Stimulated activated CD8-positive, alpha-beta memory T cell treated with anti-CD3 and anti-CD28 coated beads, Interleukin-2, amount 100 ng/mL, for 1 hour (primary cell): ENCODE data around the gene KCNMA1.
A peak's percentile ranks its signal among the peaks of the same experiment; 100 is the strongest.

Source experiments
- DNase-seq, 2 donors: peaks; one replicate each; pipeline ENCODE4 v3.0.0-alpha.2; 2020; ENCODE audit warnings: low read depth in 2 of 2

KCNMA1 gene

DNA sequence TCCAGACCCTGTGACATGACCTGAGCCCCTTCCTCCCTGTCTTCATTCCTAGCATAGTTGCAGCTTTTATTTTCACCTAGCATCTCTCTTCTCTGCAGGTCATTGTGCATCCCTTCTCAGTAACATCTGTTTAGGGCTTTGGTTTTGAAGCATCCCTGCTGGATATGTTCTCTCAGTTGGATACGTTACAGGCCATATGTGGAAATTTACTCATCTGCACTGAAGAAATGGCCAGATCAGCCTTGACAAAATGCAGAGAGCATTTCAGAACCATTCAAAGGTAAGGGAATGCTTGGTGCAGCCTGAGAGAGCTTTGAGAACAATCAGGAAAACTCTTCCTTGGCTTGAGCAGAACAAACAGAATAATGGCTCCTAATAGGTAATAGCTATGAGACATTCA, 647.0 kb downstream of the KCNMA1 start:
- no peak for DNase-seq

GRCh38 chr10:76984559-76985443, 652.8 kb downstream of the KCNMA1 start:
- peak; percentile 23 to 49 for DNase-seq

- no peak for DNase-seq
These were observed 654.0 kb downstream of the KCNMA1 start for GRCh38 chr10:76983624-76984023.

DNA sequence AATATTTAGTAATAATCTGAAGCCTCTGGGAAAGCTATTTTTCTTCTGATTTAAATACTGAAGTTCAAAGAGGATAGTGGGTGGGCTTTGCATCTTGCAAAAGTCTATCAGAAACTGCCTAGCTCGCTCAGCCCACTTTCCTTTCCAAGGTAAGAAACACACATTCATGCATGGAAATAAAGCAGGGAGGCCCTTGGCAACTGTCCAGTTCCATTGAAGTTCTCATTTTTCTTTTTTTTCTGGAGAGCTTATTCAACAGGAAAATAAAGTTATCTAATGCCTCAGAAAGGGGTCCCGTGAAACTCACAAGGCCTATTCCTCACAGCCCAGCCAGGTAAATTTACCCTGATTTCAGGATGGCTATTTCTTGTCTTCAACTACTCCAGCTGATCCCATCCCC, 654.9 kb downstream of the KCNMA1 start:
- DNase-seq: no peak

- DNase-seq: no peak
These were observed 656.4 kb downstream of the KCNMA1 start for GRCh38 chr10:76981251-76981650.

- DNase-seq: no peak
These were observed 659.7 kb downstream of the KCNMA1 start for GRCh38 chr10:76977901-76978300.

- no peak for DNase-seq
These were observed 660.6 kb downstream of the KCNMA1 start for GRCh38 chr10:76977046-76977445.

- DNase-seq: no peak
These were observed 661.5 kb downstream of the KCNMA1 start for GRCh38 chr10:76976142-76976541.

- DNase-seq: no peak
These were observed 662.5 kb downstream of the KCNMA1 start for GRCh38 chr10:76975126-76975525.

- no peak for DNase-seq
These were observed 663.5 kb downstream of the KCNMA1 start for GRCh38 chr10:76974017-76974691.

GRCh38 chr10:76973091-76974016, 664.3 kb downstream of the KCNMA1 start:
- DNase-seq: no peak

- no peak for DNase-seq
These were observed 665.1 kb downstream of the KCNMA1 start for GRCh38 chr10:76972541-76972940.

DNA sequence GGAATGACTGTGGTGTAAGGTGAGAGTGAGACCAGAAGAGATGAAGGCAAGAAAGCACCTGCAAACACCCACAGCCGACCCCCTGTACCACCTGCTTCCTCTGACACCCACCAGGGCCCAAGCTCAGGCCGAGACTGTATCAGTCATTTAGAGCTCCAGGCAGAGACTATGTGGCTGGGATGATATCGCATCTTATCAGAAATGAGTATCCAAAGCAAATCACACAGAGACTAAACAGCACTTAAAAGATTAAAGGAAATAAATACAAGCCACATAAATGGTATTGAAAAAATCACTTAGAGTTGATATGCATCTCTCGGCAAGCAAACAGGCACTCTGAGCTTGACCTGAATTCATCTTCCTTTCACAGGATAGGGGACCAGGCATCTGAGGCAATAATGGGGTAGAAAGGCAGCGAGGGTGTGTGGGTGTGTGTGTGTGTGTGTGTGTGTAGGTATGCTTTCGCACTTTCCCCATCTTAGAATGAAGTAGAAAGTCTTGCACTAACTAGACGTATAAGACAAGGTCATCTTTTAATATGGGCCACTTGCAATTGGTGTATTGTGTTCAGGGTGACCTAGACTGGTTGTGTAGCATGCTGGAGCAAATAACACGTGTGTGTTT, 665.9 kb downstream of the KCNMA1 start:
- DNase-seq: no peak

- DNase-seq: no peak
These were observed 666.7 kb downstream of the KCNMA1 start for GRCh38 chr10:76970711-76971519.

DNA sequence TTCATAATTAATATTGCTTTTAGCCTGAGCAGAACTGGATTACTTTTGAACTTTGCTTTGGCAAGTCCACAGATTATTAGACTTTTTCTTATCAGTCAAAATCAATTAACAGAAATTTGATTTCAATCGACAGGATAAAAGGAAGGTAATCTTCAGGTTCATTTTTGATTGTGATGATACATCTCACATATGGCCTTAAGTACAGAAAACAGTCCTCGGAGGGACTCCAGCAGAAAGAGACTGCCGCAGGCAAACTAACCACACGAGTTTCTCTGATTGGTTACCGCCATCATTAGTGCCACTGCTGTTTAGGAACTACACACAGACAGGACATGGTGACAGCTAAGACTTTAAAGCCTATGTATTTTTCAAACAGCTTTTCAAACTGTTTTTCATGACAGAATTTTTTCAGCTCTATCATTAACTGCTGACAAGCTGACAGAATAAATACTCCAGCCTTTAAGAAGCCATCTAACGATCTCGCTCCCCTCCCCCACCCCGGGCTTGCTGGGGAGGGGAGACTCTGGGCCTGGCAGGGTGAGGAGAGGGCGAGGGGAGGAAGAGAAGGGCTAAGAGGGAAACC, 668.2 kb downstream of the KCNMA1 start:
- no peak for DNase-seq

GRCh38 chr10:76968483-76968882, 669.1 kb downstream of the KCNMA1 start:
- DNase-seq: no peak

DNA sequence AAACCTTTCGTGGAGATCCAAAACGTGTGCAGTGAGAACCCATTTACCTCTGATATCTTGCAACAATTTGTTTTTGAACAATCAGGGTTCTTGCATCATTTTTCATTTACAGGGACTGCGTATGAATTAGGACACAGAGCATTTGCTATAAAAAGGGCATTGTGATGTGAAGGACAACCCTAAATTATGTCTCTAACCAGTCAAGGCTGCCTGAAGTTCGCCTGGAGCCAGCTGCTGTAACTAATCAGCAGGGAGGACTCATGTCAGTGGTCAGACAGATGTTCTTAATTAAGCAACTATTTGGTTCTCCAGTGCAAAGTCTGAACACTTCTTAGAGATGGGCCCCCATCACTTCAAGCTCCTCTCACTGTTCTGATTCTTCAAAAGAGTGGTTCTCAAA, 674.8 kb downstream of the KCNMA1 start:
- DNase-seq: no peak

DNA sequence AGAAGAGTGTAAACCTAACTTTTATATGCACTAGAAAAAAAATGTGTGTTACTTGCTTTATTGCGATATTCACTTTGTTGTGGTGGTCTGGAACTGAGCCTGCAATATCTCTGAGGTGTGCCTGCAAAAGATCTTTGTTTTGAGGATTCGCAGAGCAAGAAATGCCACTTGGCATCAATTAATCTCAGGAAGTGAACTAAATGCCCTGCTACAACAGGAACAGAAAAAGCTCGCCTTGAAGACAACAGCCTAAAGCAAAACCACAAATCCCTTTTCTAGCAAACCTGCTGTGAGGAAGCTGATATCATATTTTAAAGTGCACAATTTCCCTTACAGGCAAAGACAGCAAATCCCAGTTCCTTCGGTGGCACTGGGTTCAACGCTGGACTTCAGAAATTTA, 675.8 kb downstream of the KCNMA1 start:
- no peak for DNase-seq

DNA sequence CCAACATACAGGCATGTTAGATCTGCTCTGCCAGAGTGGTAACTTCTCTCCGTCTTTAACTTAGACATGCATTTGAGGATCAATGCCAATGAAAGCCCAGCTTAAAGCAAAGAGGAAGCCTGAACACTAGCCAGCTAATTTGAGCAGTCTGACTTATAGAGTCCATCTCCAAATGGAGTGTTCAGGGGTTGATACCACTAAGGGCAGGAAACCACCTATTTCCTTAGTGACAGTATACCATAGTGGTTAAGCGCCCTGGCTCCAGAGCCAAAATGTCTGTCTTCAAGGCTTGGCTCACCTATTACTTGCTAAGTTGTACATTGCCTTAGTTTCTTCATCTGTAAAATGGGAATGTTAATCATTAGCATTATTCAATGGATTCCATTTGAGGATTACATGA, 678.5 kb downstream of the KCNMA1 start:
- DNase-seq: no peak

DNA sequence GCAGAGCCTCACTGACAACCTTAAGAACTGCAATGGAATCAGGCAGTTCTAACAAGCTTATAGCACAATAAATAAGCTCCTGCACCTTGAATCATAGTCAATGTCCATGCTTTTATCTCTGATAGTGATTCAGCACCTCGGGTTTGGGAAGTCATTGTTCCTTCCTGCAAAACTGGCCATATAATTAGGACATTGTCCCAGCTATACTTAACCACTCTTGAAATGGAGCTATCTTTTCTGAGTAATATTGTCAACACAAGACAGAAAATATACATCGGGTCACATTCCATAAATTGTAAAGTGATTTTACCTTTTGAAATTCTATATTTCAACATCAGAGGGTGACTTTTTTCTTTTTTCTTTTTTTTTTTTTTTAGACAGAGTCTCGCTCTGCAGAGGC, 682.8 kb downstream of the KCNMA1 start:
- no peak for DNase-seq
